Lower leg skin (tissue), 3 donors: ENCODE measurements around the gene MVP.

ENCODE experiments used
- CTCF ChIP-seq, 3 donors: fragments of 450-650 bp; IDR thresholded peaks; one replicate each; pipeline ENCODE4 v1.5.1; 2016; ENCODE audit warnings: antibody characterized with exemption in 3 of 3, mild to moderate bottlenecking in 3 of 3, moderate library complexity in 2 of 3
- POLR2A ChIP-seq, 2 donors: fragments of 450-650 bp; IDR thresholded peaks; one replicate each; pipeline ENCODE4 v1.6.1; 2016 to 2017; ENCODE audit warnings: antibody characterized with exemption in 2 of 2, mild to moderate bottlenecking in 1 of 2, moderate library complexity in 1 of 2

GRCh38 chr16:29863669-29863984 is 43.4 kb downstream of the MVP start:
- TF ChIP-seq CTCF (IDR thresholded peaks at IDR 0.05) (no peak), POLR2A (IDR thresholded peaks at IDR 0.05) (no peak)
